Activated T-helper 17 cell treated with anti-CD3 and anti-CD28 coated beads, Interleukin-2, amount 50 U/mL, for 72 hours (primary cell): ENCODE results near the gene SLX4IP. TPM values are rescaled to one million over a fixed set of nuclear protein-coding genes. Genes with fewer than 3 reads are reported as not detected.

Experiments
- ATAC-seq: fragments of 150-1000 bp; cut with Tn5 transposase; replicated peaks from 2 replicates; pipeline ENCODE4 v1.10.0; 2021; ENCODE audit warnings: mild to moderate bottlenecking, moderate library complexity
- H3K27ac Mint-ChIP-seq: one replicate; pipeline ENCODE4 v1.8.0; 2022; ENCODE audit warnings: mixed read lengths
- H3K27me3 Mint-ChIP-seq: one replicate; pipeline ENCODE4 v1.8.0; 2022; ENCODE audit warnings: mixed read lengths
- H3K36me3 Mint-ChIP-seq: one replicate; pipeline ENCODE4 v1.8.0; 2022; ENCODE audit warnings: low read depth, mild to moderate bottlenecking, mixed read lengths
- H3K4me1 Mint-ChIP-seq: one replicate; pipeline ENCODE4 v1.8.0; 2022; ENCODE audit warnings: mixed read lengths
- H3K4me3 Mint-ChIP-seq: one replicate; pipeline ENCODE4 v1.8.0; 2022; ENCODE audit warnings: mild to moderate bottlenecking, mixed read lengths
- H3K9me3 Mint-ChIP-seq: one replicate; pipeline ENCODE4 v1.8.0; 2022; ENCODE audit warnings: mixed read lengths
- total RNA-seq, 2 donors: library from RNA; stranded (reverse); gene quantifications; one replicate each; pipeline ENCODE4 v1.2.3, GENCODE V29; 2022

The SLX4IP gene
- total RNA-seq, 2 donors from 2014 or later: 3.9 to 4.0 TPM

- H3K4me1 Mint-ChIP-seq: no peaks in the 10 kb centered on the region
- no peak overlapping the region for H3K4me3 Mint-ChIP-seq
- H3K27ac Mint-ChIP-seq: no peak overlapping the region
- H3K9me3 Mint-ChIP-seq: no peaks in the 10 kb centered on the region
- no peaks in the 10 kb centered on the region for H3K27me3 Mint-ChIP-seq
- ATAC-seq: no peak
- H3K36me3 Mint-ChIP-seq: no peaks in the 10 kb centered on the region
Observed at GRCh38 chr20:10634683-10635411, 199.7 kb downstream of the SLX4IP start.

- Mint-ChIP-seq H3K4me1 (no peaks in the 10 kb centered on the region), H3K9me3 (no peaks in the 10 kb centered on the region), H3K36me3 (no peaks in the 10 kb centered on the region), H3K4me3 (no peak overlapping the region), H3K27me3 (no peaks in the 10 kb centered on the region), H3K27ac (no peak overlapping the region)
- ATAC-seq: no peak
Observed at GRCh38 chr20:10635476-10636208, 200.5 kb downstream of the SLX4IP start.

- no peaks in the 10 kb centered on the region for H3K36me3 Mint-ChIP-seq
- H3K4me3 Mint-ChIP-seq: no peak overlapping the region
- no peaks in the 10 kb centered on the region for H3K4me1 Mint-ChIP-seq
- ATAC-seq: no peak
- H3K27me3 Mint-ChIP-seq: no peaks in the 10 kb centered on the region
- no peaks in the 10 kb centered on the region for H3K9me3 Mint-ChIP-seq
- H3K27ac Mint-ChIP-seq: no peak overlapping the region
Observed at GRCh38 chr20:10636326-10636818, 201.3 kb downstream of the SLX4IP start.

- H3K4me1 Mint-ChIP-seq: no peaks in the 10 kb centered on the region
- no peak overlapping the region for H3K27ac Mint-ChIP-seq
- no peaks in the 10 kb centered on the region for H3K27me3 Mint-ChIP-seq
- no peak for ATAC-seq
- no peaks in the 10 kb centered on the region for H3K36me3 Mint-ChIP-seq
- no peak overlapping the region for H3K4me3 Mint-ChIP-seq
- H3K9me3 Mint-ChIP-seq: no peaks in the 10 kb centered on the region
Observed at GRCh38 chr20:10637031-10637559, 202.0 kb downstream of the SLX4IP start.

- H3K36me3 Mint-ChIP-seq: no peaks in the 10 kb centered on the region
- no peaks in the 10 kb centered on the region for H3K27me3 Mint-ChIP-seq
- no peak overlapping the region for H3K27ac Mint-ChIP-seq
- H3K4me1 Mint-ChIP-seq: no peaks in the 10 kb centered on the region
- no peaks in the 10 kb centered on the region for H3K9me3 Mint-ChIP-seq
- ATAC-seq: no peak
- no peak overlapping the region for H3K4me3 Mint-ChIP-seq
Observed at GRCh38 chr20:10637563-10637962, 202.5 kb downstream of the SLX4IP start.

GRCh38 chr20:10639077-10639736 lies 204.1 kb downstream of the SLX4IP start:
- Mint-ChIP-seq H3K36me3 (no peaks in the 10 kb centered on the region), H3K4me1 (no peaks in the 10 kb centered on the region), H3K27me3 (no peaks in the 10 kb centered on the region), H3K4me3 (no peak overlapping the region), H3K27ac (no peak overlapping the region), H3K9me3 (no peaks in the 10 kb centered on the region)
- no peak for ATAC-seq

- Mint-ChIP-seq H3K4me1 (no peaks in the 10 kb centered on the region), H3K27ac (no peak overlapping the region), H3K36me3 (no peaks in the 10 kb centered on the region), H3K4me3 (no peak overlapping the region), H3K27me3 (no peaks in the 10 kb centered on the region), H3K9me3 (no peaks in the 10 kb centered on the region)
- no peak for ATAC-seq
Observed at GRCh38 chr20:10639737-10640556, 204.8 kb downstream of the SLX4IP start.

- Mint-ChIP-seq H3K27ac (no peak overlapping the region), H3K4me3 (no peak overlapping the region), H3K36me3 (no peaks in the 10 kb centered on the region), H3K9me3 (no peaks in the 10 kb centered on the region), H3K27me3 (no peaks in the 10 kb centered on the region), H3K4me1 (no peaks in the 10 kb centered on the region)
- ATAC-seq: no peak
Observed at GRCh38 chr20:10640897-10641296, 205.8 kb downstream of the SLX4IP start.

GRCh38 chr20:10641467-10641866 lies 206.4 kb downstream of the SLX4IP start:
- no peaks in the 10 kb centered on the region for H3K4me1 Mint-ChIP-seq
- H3K36me3 Mint-ChIP-seq: no peaks in the 10 kb centered on the region
- H3K9me3 Mint-ChIP-seq: no peaks in the 10 kb centered on the region
- no peak overlapping the region for H3K27ac Mint-ChIP-seq
- ATAC-seq: no peak
- H3K4me3 Mint-ChIP-seq: no peak overlapping the region
- no peaks in the 10 kb centered on the region for H3K27me3 Mint-ChIP-seq

- H3K27ac Mint-ChIP-seq: no peak overlapping the region
- H3K9me3 Mint-ChIP-seq: no peaks in the 10 kb centered on the region
- H3K36me3 Mint-ChIP-seq: no peaks in the 10 kb centered on the region
- no peak overlapping the region for H3K4me3 Mint-ChIP-seq
- H3K27me3 Mint-ChIP-seq: no peaks in the 10 kb centered on the region
- no peak for ATAC-seq
- no peaks in the 10 kb centered on the region for H3K4me1 Mint-ChIP-seq
Observed at GRCh38 chr20:10641893-10642292, 206.8 kb downstream of the SLX4IP start.

GRCh38 chr20:10642856-10643559 lies 207.9 kb downstream of the SLX4IP start:
- H3K36me3 Mint-ChIP-seq: no peaks in the 10 kb centered on the region
- no peak overlapping the region for H3K27ac Mint-ChIP-seq
- H3K9me3 Mint-ChIP-seq: no peaks in the 10 kb centered on the region
- peaks cover 6% of the 10 kb centered on the region for H3K27me3 Mint-ChIP-seq
- H3K4me1 Mint-ChIP-seq: no peaks in the 10 kb centered on the region
- H3K4me3 Mint-ChIP-seq: no peak overlapping the region
- no peak for ATAC-seq

GRCh38 chr20:10643560-10643873 lies 208.4 kb downstream of the SLX4IP start:
- H3K9me3 Mint-ChIP-seq: no peaks in the 10 kb centered on the region
- H3K27ac Mint-ChIP-seq: no peak overlapping the region
- H3K36me3 Mint-ChIP-seq: no peaks in the 10 kb centered on the region
- H3K4me1 Mint-ChIP-seq: no peaks in the 10 kb centered on the region
- no peak overlapping the region for H3K4me3 Mint-ChIP-seq
- ATAC-seq: no peak
- peaks cover 9% of the 10 kb centered on the region for H3K27me3 Mint-ChIP-seq

GRCh38 chr20:10644458-10645204 lies 209.5 kb downstream of the SLX4IP start:
- Mint-ChIP-seq H3K36me3 (no peaks in the 10 kb centered on the region), H3K4me1 (no peaks in the 10 kb centered on the region), H3K27me3 (peaks cover 14% of the 10 kb centered on the region), H3K9me3 (no peaks in the 10 kb centered on the region), H3K27ac (no peak overlapping the region), H3K4me3 (no peak overlapping the region)
- ATAC-seq: no peak
